H9 (cell line): ENCODE data around the gene ADGRB3. TPM values are rescaled to one million over a fixed set of nuclear protein-coding genes. Genes with fewer than 3 reads are reported as not detected.

Experiments
- DNase-seq: peaks from one replicate; pipeline ENCODE4 v3.0.0-alpha.2; 2017
- H2AFZ ChIP-seq: one replicate; pipeline ENCODE4 v1.6.1; 2013; ENCODE audit warnings: mild to moderate bottlenecking, low read length, control low read depth, moderate library complexity
- H2AK5ac ChIP-seq: 2 replicates; pipeline ENCODE4 v1.6.1; 2013; ENCODE audit warnings: low read length, control low read depth, mixed read lengths; ENCODE audit not compliant: insufficient read length
- H2BK120ac ChIP-seq: one replicate; pipeline ENCODE4 v1.6.1; 2013; ENCODE audit warnings: low read depth, mild to moderate bottlenecking, low read length, control low read depth, inconsistent platforms; ENCODE audit not compliant: poor library complexity, severe bottlenecking
- H2BK12ac ChIP-seq: 2 replicates; pipeline ENCODE4 v1.6.1; 2013; ENCODE audit warnings: low read length, control low read depth, mixed read lengths, low read depth; ENCODE audit not compliant: insufficient read length
- H2BK15ac ChIP-seq: 2 replicates; pipeline ENCODE4 v1.6.1; 2013; ENCODE audit warnings: low read depth, low read length, control low read depth
- H2BK20ac ChIP-seq: one replicate; pipeline ENCODE4 v1.6.1; 2013; ENCODE audit warnings: low read depth, mild to moderate bottlenecking, low read length, control low read depth, inconsistent platforms; ENCODE audit not compliant: poor library complexity, severe bottlenecking
- H2BK5ac ChIP-seq: 2 replicates; pipeline ENCODE4 v1.6.1; 2013; ENCODE audit warnings: low read length, control low read depth, mixed read lengths; ENCODE audit not compliant: insufficient read length
- H3K14ac ChIP-seq: 2 replicates; pipeline ENCODE4 v1.6.1; 2013; ENCODE audit warnings: low read length, control low read depth; ENCODE audit not compliant: insufficient read depth
- H3K18ac ChIP-seq: 2 replicates; pipeline ENCODE4 v1.6.1; 2013; ENCODE audit warnings: low read depth, mild to moderate bottlenecking, mixed read lengths, low read length, control low read depth; ENCODE audit not compliant: insufficient read length
- H3K23ac ChIP-seq: 2 replicates; pipeline ENCODE4 v1.6.1; 2013; ENCODE audit warnings: low read length, control low read depth, mixed read lengths, low read depth; ENCODE audit not compliant: insufficient read length
- H3K23me2 ChIP-seq: 2 replicates; pipeline ENCODE4 v1.6.1; 2013; ENCODE audit warnings: low read depth, mild to moderate bottlenecking, mixed read lengths, low read length, control low read depth; ENCODE audit not compliant: insufficient read length, poor library complexity, severe bottlenecking
- H3K27ac ChIP-seq: 2 replicates; pipeline ENCODE4 v1.5.1; 2013; ENCODE audit warnings: low read length, control low read depth, mixed read lengths, low read depth; ENCODE audit not compliant: insufficient read length
- H3K27me3 ChIP-seq: 2 replicates; pipeline ENCODE4 v1.6.1; 2013; ENCODE audit warnings: low read length, control low read depth, inconsistent platforms; ENCODE audit not compliant: insufficient read depth
- H3K4ac ChIP-seq: 2 replicates; pipeline ENCODE4 v1.6.1; 2013; ENCODE audit warnings: low read depth, mild to moderate bottlenecking, control low read depth, inconsistent platforms, low read length, moderate library complexity
- H3K4me1 ChIP-seq: 2 replicates; pipeline ENCODE4 v1.6.1; 2013; ENCODE audit warnings: low read length, control low read depth, inconsistent platforms; ENCODE audit not compliant: insufficient read depth
- H3K4me2 ChIP-seq: 2 replicates; pipeline ENCODE4 v1.6.1; 2013; ENCODE audit warnings: low read length, control low read depth, mixed read lengths; ENCODE audit not compliant: insufficient read length, insufficient read depth
- H3K56ac ChIP-seq: 2 replicates; pipeline ENCODE4 v1.6.1; 2013; ENCODE audit warnings: low read depth, mild to moderate bottlenecking, mixed read lengths, low read length, control low read depth; ENCODE audit not compliant: insufficient read length
- H3K79me1 ChIP-seq: 2 replicates; pipeline ENCODE4 v1.6.1; 2013; ENCODE audit warnings: low read depth, mild to moderate bottlenecking, moderate library complexity, low read length, control low read depth, inconsistent platforms; ENCODE audit not compliant: insufficient read depth, poor library complexity, severe bottlenecking
- H3K79me2 ChIP-seq: 2 replicates; pipeline ENCODE4 v1.6.1; 2013; ENCODE audit warnings: low read length, control low read depth, inconsistent platforms; ENCODE audit not compliant: insufficient read depth
- H3K9ac ChIP-seq: 2 replicates; pipeline ENCODE4 v1.6.1; 2013; ENCODE audit warnings: low read length, control low read depth, mixed read lengths; ENCODE audit not compliant: insufficient read length; ENCODE audit errors: extremely low read depth
- H3K9me3 ChIP-seq: one replicate; pipeline ENCODE4 v1.6.1; 2013; ENCODE audit warnings: low read depth, low read length, inconsistent platforms; ENCODE audit not compliant: control insufficient read depth
- H3T11ph ChIP-seq: one replicate; pipeline ENCODE4 v1.6.1; 2013; ENCODE audit warnings: mild to moderate bottlenecking, low read length, control low read depth, inconsistent platforms
- H4K20me1 ChIP-seq: one replicate; pipeline ENCODE4 v1.6.1; 2013; ENCODE audit not compliant: control insufficient read depth, insufficient read length, insufficient read depth
- H4K5ac ChIP-seq: 2 replicates; pipeline ENCODE4 v1.6.1; 2013; ENCODE audit warnings: low read depth, mild to moderate bottlenecking, mixed read lengths, low read length, control low read depth; ENCODE audit not compliant: insufficient read length
- H4K8ac ChIP-seq: replicated peaks from 2 replicates; pipeline ENCODE4 v1.6.1; 2013; ENCODE audit warnings: low read length, control low read depth, mixed read lengths, low read depth; ENCODE audit not compliant: insufficient read length
- H4K91ac ChIP-seq: 2 replicates; pipeline ENCODE4 v1.6.1; 2013; ENCODE audit warnings: low read depth, mild to moderate bottlenecking, moderate library complexity, mixed read lengths, low read length, control low read depth; ENCODE audit not compliant: insufficient read length
- H3K27ac Mint-ChIP-seq, 3 experiments: 2 replicates in 2 of 3; 3 replicates in 1 of 3; pipeline ENCODE4 v1.8.0; 2020 to 2021; ENCODE audit warnings: mixed read lengths in 3 of 3, mild to moderate bottlenecking in 1 of 3, moderate library complexity in 1 of 3
- H3K27me3 Mint-ChIP-seq: 2 replicates; pipeline ENCODE4 v1.8.0; 2021; ENCODE audit warnings: low read depth, mild to moderate bottlenecking, moderate library complexity, mixed read lengths
- H3K36me3 Mint-ChIP-seq, 3 experiments: 2 replicates in 2 of 3; 3 replicates in 1 of 3; pipeline ENCODE4 v1.8.0; 2020 to 2021; ENCODE audit warnings: low read depth in 3 of 3, mixed read lengths in 3 of 3; ENCODE audit not compliant: insufficient read depth in 1 of 3
- H3K4me1 Mint-ChIP-seq, 2 experiments: 2 replicates each; pipeline ENCODE4 v1.8.0; 2020; ENCODE audit warnings: mixed read lengths in 2 of 2
- H3K4me3 Mint-ChIP-seq, 2 experiments: 2 replicates in 1 of 2; 3 replicates in 1 of 2; pipeline ENCODE4 v1.8.0; 2020 to 2021; ENCODE audit warnings: mild to moderate bottlenecking in 2 of 2, mixed read lengths in 2 of 2, moderate library complexity in 1 of 2
- H3K9me3 Mint-ChIP-seq, 2 experiments: 2 replicates in 1 of 2; 3 replicates in 1 of 2; pipeline ENCODE4 v1.8.0; 2020; ENCODE audit warnings: mild to moderate bottlenecking in 2 of 2, mixed read lengths in 2 of 2, moderate library complexity in 1 of 2
- WGBS: extraction: QIAGEN DNeasy Blood & Tissue Kit; methylation state at CpG from one replicate; pipeline ENCODE4 v1.1.7; 2013; ENCODE audit warnings: missing lambda C conversion rate, low lambda C conversion rate, mixed read lengths; ENCODE audit not compliant: insufficient read length; ENCODE audit errors: extremely low coverage; 5-methylcytosine and 5-hydroxymethylcytosine counted together
- total RNA-seq: library from RNA; stranded (reverse); gene quantifications from 2 replicates; pipeline ENCODE4 v1.2.1, GENCODE V29; 2021
- TF ChIP-seq, protein P1 (sequence below): fragments of 200-600 bp; sonication (generic); conservative IDR thresholded peaks from 3 replicates; pipeline ENCODE4 v1.8.0; 2021; ENCODE audit warnings: antibody characterized with exemption, mild to moderate bottlenecking

ADGRB3 gene
- total RNA-seq, 1 experiment from 2014 or later, result 0.37 TPM

DNA sequence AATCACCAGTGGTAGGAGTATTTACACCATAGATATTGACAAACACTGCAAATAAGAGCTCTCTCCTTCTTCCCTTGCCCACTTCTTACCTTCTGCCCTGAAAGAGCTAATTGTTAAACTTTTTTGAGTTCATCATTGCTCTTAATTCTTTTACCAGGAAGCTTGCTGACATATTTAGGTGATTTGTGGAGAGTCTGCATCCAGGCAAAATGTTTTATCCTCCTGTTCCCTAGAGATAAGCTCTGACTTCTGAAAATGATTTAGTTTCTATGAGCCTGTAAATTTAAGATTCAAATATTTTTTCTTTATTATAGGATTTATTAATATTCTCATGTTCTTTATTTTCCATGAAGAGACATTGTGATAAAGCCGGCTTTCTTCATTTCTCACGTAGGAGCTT, 81.5 kb downstream of the ADGRB3 start:
- H3K27me3 ChIP-seq, result no peaks in the 10 kb centered on the region
- H3K23me2 ChIP-seq, result no peaks in the 10 kb centered on the region
- no peaks in the 10 kb centered on the region for H3K9me3 Mint-ChIP-seq
- H3K56ac ChIP-seq, result no peak overlapping the region
- H2BK120ac ChIP-seq, result no peak overlapping the region
- H2BK15ac ChIP-seq, result no peak overlapping the region
- no peak overlapping the region for H3K27ac ChIP-seq
- H3K79me2 ChIP-seq, result no peaks in the 10 kb centered on the region
- no peaks in the 10 kb centered on the region for H4K20me1 ChIP-seq
- H3K4ac ChIP-seq, result no peak overlapping the region
- H3K36me3 Mint-ChIP-seq, result no peaks in the 10 kb centered on the region
- no peaks in the 10 kb centered on the region for H3K4me1 ChIP-seq
- no peak overlapping the region for H2AFZ ChIP-seq
- no peaks in the 10 kb centered on the region for H3K4me1 Mint-ChIP-seq
- no peak overlapping the region for H3K23ac ChIP-seq
- no peak overlapping the region for H3K4me2 ChIP-seq
- H3K18ac ChIP-seq, result no peak overlapping the region
- no peak overlapping the region for H2AK5ac ChIP-seq
- no peak overlapping the region for H2BK5ac ChIP-seq
- no peak overlapping the region for H3K14ac ChIP-seq
- no peak overlapping the region for H4K91ac ChIP-seq
- H3K79me1 ChIP-seq, result no peaks in the 10 kb centered on the region
- no peaks in the 10 kb centered on the region for H3K9me3 ChIP-seq
- no peak overlapping the region for H3K27ac Mint-ChIP-seq
- no peak overlapping the region for H4K8ac ChIP-seq
- peaks cover 2% of the 10 kb centered on the region; the same call in 1 of the 2 replicates for H3K27me3 Mint-ChIP-seq
- no peak overlapping the region for H2BK20ac ChIP-seq
- no CpG with 5 or more reads among the region's 2 CpGs for WGBS
- H3T11ph ChIP-seq, result no peak overlapping the region
- H3K4me3 Mint-ChIP-seq, result no peak overlapping the region
- TF ChIP-seq, protein P1, sequence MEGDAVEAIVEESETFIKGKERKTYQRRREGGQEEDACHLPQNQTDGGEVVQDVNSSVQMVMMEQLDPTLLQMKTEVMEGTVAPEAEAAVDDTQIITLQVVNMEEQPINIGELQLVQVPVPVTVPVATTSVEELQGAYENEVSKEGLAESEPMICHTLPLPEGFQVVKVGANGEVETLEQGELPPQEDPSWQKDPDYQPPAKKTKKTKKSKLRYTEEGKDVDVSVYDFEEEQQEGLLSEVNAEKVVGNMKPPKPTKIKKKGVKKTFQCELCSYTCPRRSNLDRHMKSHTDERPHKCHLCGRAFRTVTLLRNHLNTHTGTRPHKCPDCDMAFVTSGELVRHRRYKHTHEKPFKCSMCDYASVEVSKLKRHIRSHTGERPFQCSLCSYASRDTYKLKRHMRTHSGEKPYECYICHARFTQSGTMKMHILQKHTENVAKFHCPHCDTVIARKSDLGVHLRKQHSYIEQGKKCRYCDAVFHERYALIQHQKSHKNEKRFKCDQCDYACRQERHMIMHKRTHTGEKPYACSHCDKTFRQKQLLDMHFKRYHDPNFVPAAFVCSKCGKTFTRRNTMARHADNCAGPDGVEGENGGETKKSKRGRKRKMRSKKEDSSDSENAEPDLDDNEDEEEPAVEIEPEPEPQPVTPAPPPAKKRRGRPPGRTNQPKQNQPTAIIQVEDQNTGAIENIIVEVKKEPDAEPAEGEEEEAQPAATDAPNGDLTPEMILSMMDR, result no peak
- no peak overlapping the region for H2BK12ac ChIP-seq
- no peak overlapping the region for H3K9ac ChIP-seq
- no peak for DNase-seq
- no peak overlapping the region for H4K5ac ChIP-seq
